Natural killer cell (primary cell): Measurements from ENCODE around the gene MYCBPAP. TPM values are rescaled to one million over a fixed set of nuclear protein-coding genes. Genes with fewer than 3 reads are reported as not detected.

Experiments used
- ATAC-seq, 3 donors: fragments of 150-1000 bp in 2 of 3; fragments of 200-7000 bp in 1 of 3; cut with Tn5 transposase; 1 replicate in 1 of 3; 2 replicates in 2 of 3; pipeline ENCODE4 v1.10.0; 2021; ENCODE audit warnings: mild to moderate bottlenecking in 2 of 3, moderate library complexity in 2 of 3
- DNase-seq, 2 donors: peaks; one replicate each; pipeline versions ENCODE4 v3.0.0 to v3.0.0-alpha.2; 2013 to 2021; ENCODE audit warnings: mixed read lengths in 1 of 2
- H3K27ac ChIP-seq: one replicate; pipeline ENCODE4 v1.5.1; 2013; ENCODE audit warnings: mild to moderate bottlenecking, low read length
- H3K27me3 ChIP-seq: one replicate; pipeline ENCODE4 v1.6.1; 2013; ENCODE audit warnings: low read length; ENCODE audit not compliant: control insufficient read depth, insufficient read depth
- H3K36me3 ChIP-seq: one replicate; pipeline ENCODE4 v1.6.1; 2013; ENCODE audit warnings: low read length; ENCODE audit not compliant: control insufficient read depth, insufficient read depth
- H3K4me1 ChIP-seq: one replicate; pipeline ENCODE4 v1.6.1; 2013; ENCODE audit warnings: low read length; ENCODE audit not compliant: control insufficient read depth, insufficient read depth
- H3K4me3 ChIP-seq: one replicate; pipeline ENCODE4 v1.5.1; 2013; ENCODE audit warnings: low read length
- H3K9me3 ChIP-seq: one replicate; pipeline ENCODE4 v1.6.1; 2013; ENCODE audit warnings: low read length; ENCODE audit not compliant: control insufficient read depth, insufficient read depth
- H3K27ac Mint-ChIP-seq, 2 donors: one replicate each; pipeline ENCODE4 v1.8.0; 2022; ENCODE audit warnings: mild to moderate bottlenecking in 2 of 2, mixed read lengths in 2 of 2, moderate library complexity in 1 of 2
- H3K27me3 Mint-ChIP-seq, 2 donors: one replicate each; pipeline ENCODE4 v1.8.0; 2022; ENCODE audit warnings: low read depth in 2 of 2, mixed read lengths in 2 of 2
- H3K36me3 Mint-ChIP-seq: one replicate; pipeline ENCODE4 v1.8.0; 2022; ENCODE audit warnings: mixed read lengths
- H3K4me1 Mint-ChIP-seq, 2 donors: one replicate each; pipeline ENCODE4 v1.8.0; 2022; ENCODE audit warnings: mixed read lengths in 2 of 2
- H3K4me3 Mint-ChIP-seq: one replicate; pipeline ENCODE4 v1.8.0; 2022; ENCODE audit warnings: mild to moderate bottlenecking, moderate library complexity, mixed read lengths
- H3K9me3 Mint-ChIP-seq, 2 donors: one replicate each; pipeline ENCODE4 v1.8.0; 2022; ENCODE audit warnings: mixed read lengths in 2 of 2
- CTCF ChIP-seq: fragments of 200-600 bp; IDR thresholded peaks from one replicate; pipeline ENCODE4 v1.8.0; 2022; ENCODE audit warnings: antibody characterized with exemption
- WGBS: methylation state at CpG from one replicate; pipeline ENCODE4 v1.1.7; 2013; ENCODE audit warnings: missing lambda C conversion rate; ENCODE audit not compliant: insufficient coverage; 5-methylcytosine and 5-hydroxymethylcytosine counted together
- intact Hi-C: fragments of 100-400 bp; cut with micrococcal nuclease; formaldehyde crosslinking; loops from one replicate; pipeline ENCODE4 v1.14.2; 2022
- total RNA-seq, 4 donors: library from RNA; stranded (reverse); fragments of 120-200 nt in 1 of 4; gene quantifications; one replicate each; pipeline versions ENCODE4 v1.2.3 to v1.2.4, GENCODE V29; 2013 to 2022

The MYCBPAP gene
- total RNA-seq, 3 donors from 2014 or later (not counting 1 experiment from before 2014, with no cell fraction given): 0.26 to 4.9 (median 0.70) TPM

GRCh38 chr17:50491505-50491904, 16.7 kb upstream of the MYCBPAP start:
- DNase-seq (no peak), ATAC-seq (no peak)
- no peaks in the 10 kb centered on the region for H3K27me3 ChIP-seq
- H3K36me3 ChIP-seq: no peaks in the 10 kb centered on the region
- no peaks in the 10 kb centered on the region for H3K27me3 Mint-ChIP-seq
- H3K27ac Mint-ChIP-seq: no peak overlapping the region
- H3K4me3 ChIP-seq: no peak overlapping the region
- H3K4me3 Mint-ChIP-seq: no peak overlapping the region
- H3K9me3 ChIP-seq: no peaks in the 10 kb centered on the region
- WGBS: 88% methylated on average over 1 of the region's 1 CpG
- no peaks in the 10 kb centered on the region for H3K4me1 ChIP-seq
- no peaks in the 10 kb centered on the region for H3K4me1 Mint-ChIP-seq
- TF ChIP-seq CTCF: no peak
- H3K9me3 Mint-ChIP-seq: no peaks in the 10 kb centered on the region
- intact Hi-C loops: no loop called here
- no peaks in the 10 kb centered on the region for H3K36me3 Mint-ChIP-seq
- H3K27ac ChIP-seq: no peak overlapping the region

GRCh38 chr17:50492214-50492613, 16.0 kb upstream of the MYCBPAP start:
- Histone ChIP-seq H3K9me3 (no peaks in the 10 kb centered on the region), H3K4me1 (no peaks in the 10 kb centered on the region), H3K36me3 (no peaks in the 10 kb centered on the region), H3K4me3 (no peak overlapping the region), H3K27me3 (no peaks in the 10 kb centered on the region), H3K27ac (no peak overlapping the region)
- intact Hi-C loops: no loop called here
- Mint-ChIP-seq H3K9me3 (no peaks in the 10 kb centered on the region), H3K27ac (no peak overlapping the region), H3K4me1 (no peaks in the 10 kb centered on the region), H3K36me3 (no peaks in the 10 kb centered on the region), H3K27me3 (no peaks in the 10 kb centered on the region), H3K4me3 (no peak overlapping the region)
- DNase-seq (no peak), ATAC-seq (no peak)
- WGBS: 100% methylated on average over 2 of the region's 8 CpGs
- no peak for TF ChIP-seq CTCF

GRCh38 chr17:50493744-50494143, 14.5 kb upstream of the MYCBPAP start:
- H3K9me3 ChIP-seq: no peaks in the 10 kb centered on the region
- TF ChIP-seq CTCF: no peak
- H3K36me3 ChIP-seq: no peaks in the 10 kb centered on the region
- Mint-ChIP-seq H3K27me3 (no peaks in the 10 kb centered on the region), H3K4me3 (no peak overlapping the region), H3K36me3 (no peaks in the 10 kb centered on the region), H3K27ac (no peak overlapping the region), H3K4me1 (no peaks in the 10 kb centered on the region), H3K9me3 (no peaks in the 10 kb centered on the region)
- ATAC-seq: no peak
- intact Hi-C loops: no loop called here
- no peak overlapping the region for H3K4me3 ChIP-seq
- 78% methylated on average over 2 of the region's 3 CpGs for whole genome bisulfite sequencing
- H3K27me3 ChIP-seq: no peaks in the 10 kb centered on the region
- H3K4me1 ChIP-seq: no peaks in the 10 kb centered on the region
- no peak overlapping the region for H3K27ac ChIP-seq
- no peak for DNase-seq

- Histone ChIP-seq H3K4me3 (no peak overlapping the region), H3K4me1 (no peaks in the 10 kb centered on the region), H3K27ac (no peak overlapping the region), H3K36me3 (no peaks in the 10 kb centered on the region), H3K27me3 (no peaks in the 10 kb centered on the region), H3K9me3 (no peaks in the 10 kb centered on the region)
- no peaks in the 10 kb centered on the region for H3K4me1 Mint-ChIP-seq
- DNase-seq (no peak), ATAC-seq (no peak)
- H3K9me3 Mint-ChIP-seq: no peaks in the 10 kb centered on the region
- H3K27me3 Mint-ChIP-seq: peaks cover 0 to 2% of the 10 kb centered on the region in 2 donors
- no peak for TF ChIP-seq CTCF
- H3K27ac Mint-ChIP-seq: no peak overlapping the region
- intact Hi-C loops: no loop called here
- no peak overlapping the region for H3K4me3 Mint-ChIP-seq
- 98% methylated on average over 4 of the region's 8 CpGs for WGBS
- no peaks in the 10 kb centered on the region for H3K36me3 Mint-ChIP-seq
These were observed 12.9 kb upstream of the MYCBPAP start for GRCh38 chr17:50495217-50495823.
